HG03342 (cell line): ENCODE data around the gene PZP.
"Not testable (repeated sequence)": the region's sequence is repeated elsewhere in the genome, so short reads cannot be mapped to it uniquely, and the experiment has no call there.

Experiments
- ATAC-seq: cut with Tn5 transposase; IDR thresholded peaks from one replicate; pipeline ENCODE4 v1.9.1; 2021; ENCODE audit warnings: mild to moderate bottlenecking, moderate library complexity; ENCODE audit not compliant: unreplicated experiment

PZP gene

GRCh38 chr12:9208229-9208628 is at the start of gene PZP:
PZP (minus strand) TSS chr12:9208395; CDS start chr12:9208341, 54 bp downstream.
- ATAC-seq, result no peak

GRCh38 chr12:9256758-9257405 is 48.7 kb upstream of the PZP start:
- ATAC-seq, result no peak

GRCh38 chr12:9256341-9256740 is 48.1 kb upstream of the PZP start:
- ATAC-seq, result no peak

- ATAC-seq, result no peak
Measured at GRCh38 chr12:9255837-9256236, 47.6 kb upstream of the PZP start.

- no peak for ATAC-seq
Measured at GRCh38 chr12:9253464-9253863, 45.3 kb upstream of the PZP start.

GRCh38 chr12:9252791-9253190 is 44.6 kb upstream of the PZP start:
- not testable (repeated sequence) for ATAC-seq

- ATAC-seq, result no peak
Measured at GRCh38 chr12:9252256-9252655, 44.1 kb upstream of the PZP start.

GRCh38 chr12:9248435-9248834 is 40.2 kb upstream of the PZP start:
- no peak for ATAC-seq

GRCh38 chr12:9244894-9245293 is 36.7 kb upstream of the PZP start:
- peak; percentile 39 for ATAC-seq

- no peak for ATAC-seq
Measured at GRCh38 chr12:9243999-9244649, 35.9 kb upstream of the PZP start.

- ATAC-seq, result no peak
Measured at GRCh38 chr12:9241301-9241700, 33.1 kb upstream of the PZP start.

- ATAC-seq, result no peak
Measured at GRCh38 chr12:9240776-9241175, 32.6 kb upstream of the PZP start.

- not testable (repeated sequence) for ATAC-seq
Measured at GRCh38 chr12:9240004-9240635, 31.9 kb upstream of the PZP start.

GRCh38 chr12:9237286-9237685 is 29.1 kb upstream of the PZP start:
- ATAC-seq, result no peak

GRCh38 chr12:9235519-9235918 is 27.3 kb upstream of the PZP start:
- ATAC-seq, result no peak

GRCh38 chr12:9227950-9228349 is 19.8 kb upstream of the PZP start:
- ATAC-seq, result no peak

GRCh38 chr12:9223830-9224229 is 15.6 kb upstream of the PZP start:
- no peak for ATAC-seq

- no peak for ATAC-seq
Measured at GRCh38 chr12:9221483-9221882, 13.3 kb upstream of the PZP start.

GRCh38 chr12:9221011-9221410 is 12.8 kb upstream of the PZP start:
- ATAC-seq, result not testable (repeated sequence)

GRCh38 chr12:9214534-9214933 is 6.3 kb upstream of the PZP start:
- no peak for ATAC-seq

- no peak for ATAC-seq
Measured at GRCh38 chr12:9211687-9212086, 3.5 kb upstream of the PZP start.

- no peak for ATAC-seq
Measured at GRCh38 chr12:9204380-9204779, 3.8 kb downstream of the PZP start.
